ACHN (cell line): Measurements from ENCODE around the gene KTI12.
A peak's percentile ranks its signal among the peaks of the same experiment; 100 is the strongest.

Source experiments
- DNase-seq: peaks from one replicate; pipeline ENCODE4 v3.0.0-alpha.2; 2015
- in situ Hi-C: cut with HindIII; loops from 2 replicates; pipeline ENCODE4 v1.10.0; 2017; ENCODE audit warnings: low sequenced_read_pairs, low pct_ligation_motif_present, low pct_unique_long_range_greater_than_20kb

KTI12 gene

DNA sequence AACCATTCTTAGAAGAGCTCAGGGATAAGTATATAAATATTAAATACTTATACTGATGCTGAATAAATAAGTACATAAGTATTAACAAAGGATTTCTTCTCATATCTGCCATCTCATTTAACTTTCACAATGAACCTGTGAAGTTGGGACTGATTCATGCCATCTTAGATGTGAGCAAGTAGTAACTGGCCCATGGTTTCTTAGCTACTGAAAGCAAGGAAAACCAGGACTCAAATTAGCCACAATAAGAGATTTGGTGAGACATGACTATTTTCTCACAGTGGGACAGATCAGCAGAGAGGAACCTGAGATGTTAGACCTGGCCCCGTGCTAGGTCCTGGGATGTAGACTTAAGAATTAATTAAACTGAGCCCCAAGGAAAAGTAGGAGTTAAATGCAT is 34.9 kb downstream of the KTI12 start:
- no peak for DNase-seq
- in situ Hi-C loops, result no loop called here

- in situ Hi-C loops, result no loop called here
- DNase-seq, result no peak
Observed at GRCh38 chr1:51997974-51998382, 35.6 kb downstream of the KTI12 start.

DNA sequence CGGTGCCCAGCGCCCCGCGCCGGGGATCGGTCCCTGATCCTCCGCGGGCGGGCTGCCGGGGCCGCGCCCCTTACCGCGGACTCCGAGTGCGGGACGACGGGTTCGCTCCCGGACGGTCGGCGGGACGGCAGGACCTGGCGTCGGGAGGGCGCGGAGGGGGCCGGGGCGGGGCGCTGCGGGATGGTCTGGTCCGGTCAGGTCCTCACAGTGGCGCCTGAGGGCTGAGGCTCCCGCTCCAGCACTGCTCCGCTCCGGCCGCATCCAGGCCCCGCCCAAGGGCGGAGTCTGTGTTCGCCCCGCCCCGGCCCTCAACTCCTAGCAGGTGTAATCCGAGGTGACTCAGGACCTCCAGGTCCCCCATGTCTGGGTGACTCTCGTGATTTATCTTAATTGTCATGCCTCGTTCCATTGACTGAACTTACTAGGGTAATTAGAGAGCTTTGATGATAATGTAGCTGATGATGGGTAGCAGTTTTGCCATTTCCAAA is 43.1 kb downstream of the KTI12 start, which contains the start of gene RAB3B:
RAB3B (minus strand) TSS at position 223 of the 488 bp plus-strand sequence. CDS start 13,583 bp downstream, outside the sequence.
- in situ Hi-C loops, result no loop called here
- peak; percentile 75 for DNase-seq

DNA sequence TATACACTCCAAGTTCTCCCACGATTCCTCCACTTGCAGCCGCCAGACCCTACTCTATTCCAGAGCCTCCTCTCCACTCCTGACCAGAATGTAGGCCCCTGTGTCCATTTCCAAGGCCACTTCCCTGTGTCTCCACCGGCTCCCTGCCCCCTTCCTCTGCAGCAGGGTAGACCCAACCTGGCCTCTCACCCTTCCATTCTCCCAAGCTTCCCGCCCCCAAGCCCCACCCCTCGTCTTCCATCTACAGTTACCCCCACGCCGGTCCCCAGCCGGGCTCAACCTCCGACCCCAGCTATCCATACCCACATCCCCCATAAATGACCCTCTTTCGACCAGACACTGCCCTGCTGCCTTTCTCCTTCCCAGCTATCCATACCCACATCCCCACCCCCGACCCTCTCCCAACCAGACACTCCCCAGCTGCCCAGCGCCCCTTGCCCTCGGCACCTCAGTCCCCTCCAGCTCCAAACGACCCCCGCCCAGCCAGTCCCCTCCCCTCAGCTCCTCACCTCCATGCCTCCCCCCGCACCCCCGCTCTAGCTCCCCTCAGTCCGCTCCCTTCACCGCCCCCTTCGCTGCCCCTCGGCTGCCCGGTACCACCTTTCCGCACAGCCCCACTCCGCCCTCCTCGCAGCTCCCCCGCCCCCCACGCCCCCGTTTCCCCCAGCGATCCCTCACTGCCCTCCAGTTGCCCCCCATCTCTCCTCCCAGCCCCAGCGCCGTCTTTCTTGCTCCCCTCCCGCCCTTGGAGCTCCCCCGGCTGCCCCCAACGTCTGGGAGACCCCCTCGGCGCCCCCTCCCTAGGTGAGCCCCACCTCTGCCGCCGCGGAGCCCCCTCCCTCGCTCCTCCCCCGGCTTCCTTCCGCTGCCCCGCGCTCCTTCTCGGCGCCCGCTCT is 43.8 kb downstream of the KTI12 start:
- in situ Hi-C loops, result no loop called here

DNA sequence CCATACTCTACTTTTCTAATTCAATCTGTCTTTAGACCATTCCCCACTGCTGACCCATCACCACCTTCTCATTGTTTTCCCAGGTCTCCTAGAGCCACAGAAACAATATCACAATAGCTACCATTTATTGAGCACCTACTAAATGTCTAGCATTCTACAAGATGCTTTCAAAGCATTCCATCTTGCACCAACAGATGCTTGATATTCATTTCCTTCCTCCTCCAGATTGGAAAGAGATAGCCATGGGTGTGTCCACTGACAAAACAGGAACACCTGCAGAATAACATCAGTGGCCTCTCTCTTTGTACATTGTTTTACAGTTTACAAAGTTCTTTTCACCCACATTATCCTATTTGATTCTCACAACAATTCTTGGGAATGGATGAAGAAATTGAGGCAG is 45.4 kb downstream of the KTI12 start:
- in situ Hi-C loops, result no loop called here
- DNase-seq, result no peak

More for the DNA sequence above, 43.8 kb downstream of the KTI12 start:
- no peak for DNase-seq

DNA sequence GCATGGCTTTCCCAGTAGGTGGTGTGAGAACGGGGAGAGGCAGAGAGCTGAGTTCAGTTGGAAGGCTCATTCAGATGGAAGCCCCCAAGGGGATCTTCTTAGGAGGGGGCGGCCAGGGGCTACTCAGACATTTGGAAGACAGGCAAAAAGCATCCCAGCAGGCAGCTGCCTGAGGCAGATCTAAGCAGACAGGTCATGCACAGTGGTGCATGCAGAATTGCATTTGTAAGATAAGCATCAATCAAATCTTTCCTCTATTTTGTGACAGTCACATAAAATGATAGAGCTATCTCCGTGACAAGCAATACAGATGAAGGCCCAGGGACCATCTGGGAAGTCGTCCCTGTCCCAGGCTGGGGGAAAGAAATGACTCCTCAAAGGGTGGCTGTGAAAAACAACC is 46.9 kb downstream of the KTI12 start:
- no peak for DNase-seq
- in situ Hi-C loops, result no loop called here

- DNase-seq, result no peak
- in situ Hi-C loops, result no loop called here
Observed at GRCh38 chr1:51982161-51982560, 51.4 kb downstream of the KTI12 start.
